HepG2 (cell line): ENCODE data around the gene ATAD3A. TPM values are rescaled to one million over a fixed set of nuclear protein-coding genes. Genes with fewer than 3 reads are reported as not detected.
A peak's percentile ranks its signal among the peaks of the same experiment; 100 is the strongest.

Experiments used
- DNMT1 ChIP-seq: sonication (generic); formaldehyde crosslinking; IDR thresholded peaks from 2 replicates; pipeline ENCODE4 v1.5.1; 2020; ENCODE audit warnings: mild to moderate bottlenecking, missing genetic modification reagents
- GATAD2A ChIP-seq: IDR thresholded peaks from 2 replicates; pipeline ENCODE4 v1.6.1; 2016
- HDAC1 ChIP-seq: sonication (generic); formaldehyde crosslinking; IDR thresholded peaks from 2 replicates; pipeline ENCODE4 v1.5.1; 2020; ENCODE audit warnings: mild to moderate bottlenecking, missing genetic modification reagents
- MAZ ChIP-seq, 2 experiments: sonication (generic) in 1 of 2; formaldehyde crosslinking in 1 of 2; IDR thresholded peaks; 2 replicates each; pipeline versions ENCODE4 v1.5.0 to v1.6.1; 2012 to 2020; ENCODE audit warnings: low read depth in 2 of 2, mild to moderate bottlenecking in 2 of 2, borderline replicate concordance in 1 of 2, improper control_type of control experiment in 1 of 2, low read length in 1 of 2, missing genetic modification reagents in 1 of 2, moderate library complexity in 1 of 2
- NFATC3 ChIP-seq: sonication (generic); formaldehyde crosslinking; IDR thresholded peaks from 2 replicates; pipeline ENCODE4 v1.5.1; 2020; ENCODE audit warnings: mild to moderate bottlenecking, missing genetic modification reagents
- RAD21 ChIP-seq: fragments of 450-650 bp; formaldehyde crosslinking; IDR thresholded peaks from 2 replicates; pipeline ENCODE4 v1.5.0; 2020; ENCODE audit warnings: mild to moderate bottlenecking
- SOX13 ChIP-seq, 3 experiments: fragments of 450-650 bp in 1 of 3; sonication (generic) in 1 of 3; formaldehyde crosslinking in 1 of 3; IDR thresholded peaks in 2 of 3; conservative IDR thresholded peaks in 1 of 3; 2 replicates each; pipeline versions ENCODE4 v1.5.0 to v1.6.1; 2016 to 2020; ENCODE audit warnings: antibody characterized with exemption in 1 of 3, mild to moderate bottlenecking in 1 of 3, missing compliant biosample characterization in 1 of 3, missing genetic modification reagents in 1 of 3, moderate library complexity in 1 of 3
- SOX5 ChIP-seq: IDR thresholded peaks from 2 replicates; pipeline ENCODE4 v1.6.1; 2016; ENCODE audit warnings: borderline replicate concordance
- SP4 ChIP-seq: sonication (generic); formaldehyde crosslinking; IDR thresholded peaks from 2 replicates; pipeline ENCODE4 v1.8.1; 2023; ENCODE audit warnings: mild to moderate bottlenecking, missing genetic modification reagents
- TSC22D2 ChIP-seq: sonication (generic); formaldehyde crosslinking; IDR thresholded peaks from 2 replicates; pipeline ENCODE4 v1.5.1; 2020; ENCODE audit warnings: missing genetic modification reagents, mild to moderate bottlenecking, borderline replicate concordance
- ZNF670 ChIP-seq: sonication (generic); formaldehyde crosslinking; IDR thresholded peaks from 2 replicates; pipeline ENCODE4 v1.8.0; 2022; ENCODE audit warnings: mild to moderate bottlenecking, missing genetic modification reagents, borderline replicate concordance
- ZNF761 ChIP-seq: sonication (generic); formaldehyde crosslinking; conservative IDR thresholded peaks from 2 replicates; pipeline ENCODE4 v1.4.0; 2020; ENCODE audit warnings: mild to moderate bottlenecking, missing genetic modification reagents
- polyA plus RNA-seq, 8 experiments: library from polyadenylated mRNA; depleted of rRNA in 3 of 8; stranded (reverse) in 7 of 8; unstranded in 1 of 8; fragments of >200 nt; fragmentation: Illumina TruSeq in 4 of 8; extraction: Trizol in 4 of 8; gene quantifications; 2 replicates each; pipeline versions ENCODE4 v1.2.1 to v1.2.3, GENCODE V29; 2011 to 2016; ENCODE audit warnings: low read depth in 4 of 8, missing spikeins in 1 of 8, mixed read lengths in 1 of 8; ENCODE audit not compliant: insufficient read depth in 1 of 8
- total RNA-seq, 5 experiments: library from RNA; depleted of rRNA; stranded (reverse); fragments of >200 nt; fragmentation: Illumina TruSeq; extraction: Trizol; gene quantifications; 2 replicates each; pipeline ENCODE4 v1.2.3, GENCODE V29; 2016; ENCODE audit warnings: low read depth in 1 of 5
- TF ChIP-seq, protein P1 (sequence below): IDR thresholded peaks from 2 replicates; pipeline ENCODE4 v1.6.1; 2012; ENCODE audit warnings: low read depth, low read length, improper control_type of control experiment
- TF ChIP-seq, protein P2 (sequence below): sonication (generic); formaldehyde crosslinking; IDR thresholded peaks from 2 replicates; pipeline ENCODE4 v1.4.0; 2020; ENCODE audit warnings: mild to moderate bottlenecking, low read depth, missing genetic modification reagents
- TF ChIP-seq, protein P3 (sequence below): sonication (generic); formaldehyde crosslinking; IDR thresholded peaks from 2 replicates; pipeline ENCODE4 v1.4.0; 2020; ENCODE audit warnings: missing genetic modification reagents, borderline replicate concordance
- TF ChIP-seq, protein P4 (sequence below): sonication (generic); formaldehyde crosslinking; conservative IDR thresholded peaks from 2 replicates; pipeline ENCODE4 v1.5.0; 2020; ENCODE audit warnings: missing genetic modification reagents
- TF ChIP-seq, protein P5 (sequence below): sonication (generic); formaldehyde crosslinking; IDR thresholded peaks from 2 replicates; pipeline ENCODE4 v1.4.0; 2020; ENCODE audit warnings: missing genetic modification reagents, borderline replicate concordance

The ATAD3A gene
- total and polyA plus RNA-seq, 2 of the 13 experiments (the other 11 are each of a cell fraction or from before 2014, with no cell fraction given) = 10.6 to 49.0 TPM

DNA sequence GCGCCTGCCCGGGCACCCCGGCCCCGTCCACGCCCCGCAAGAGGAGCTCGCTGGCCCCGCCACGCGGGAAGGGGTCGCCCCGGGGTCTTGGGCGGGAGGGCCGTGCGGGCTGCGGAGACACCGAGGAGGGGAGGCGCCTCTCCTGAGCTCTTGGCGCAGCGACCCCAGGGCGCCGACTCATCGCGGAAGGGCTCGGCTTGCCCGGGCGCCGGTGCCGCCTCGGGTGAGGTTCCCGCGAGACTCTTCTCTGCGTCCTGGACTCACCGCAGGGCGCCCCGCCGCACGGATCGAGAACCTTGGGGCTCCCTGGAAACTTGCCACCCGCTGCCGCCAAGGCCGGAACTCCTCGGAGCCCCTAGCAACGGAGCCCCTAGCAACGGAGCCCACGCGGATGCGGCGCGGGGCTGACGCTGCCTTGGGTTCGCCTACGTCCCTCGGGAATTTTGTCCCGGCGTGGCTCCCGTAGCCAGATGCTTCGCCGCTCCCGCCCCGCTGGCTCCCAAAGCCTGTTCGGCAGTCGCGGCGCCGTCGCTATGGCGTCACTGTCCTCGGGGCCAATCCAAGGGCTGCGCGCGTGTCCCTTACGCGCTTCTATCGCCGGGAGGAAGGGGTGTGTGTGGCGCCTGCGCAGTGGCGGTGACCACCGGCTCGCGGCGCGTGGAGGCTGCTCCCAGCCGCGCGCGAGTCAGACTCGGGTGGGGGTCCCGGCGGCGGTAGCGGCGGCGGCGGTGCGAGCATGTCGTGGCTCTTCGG is at the start of gene ATAD3A (continued):
- TF ChIP-seq, protein P1, sequence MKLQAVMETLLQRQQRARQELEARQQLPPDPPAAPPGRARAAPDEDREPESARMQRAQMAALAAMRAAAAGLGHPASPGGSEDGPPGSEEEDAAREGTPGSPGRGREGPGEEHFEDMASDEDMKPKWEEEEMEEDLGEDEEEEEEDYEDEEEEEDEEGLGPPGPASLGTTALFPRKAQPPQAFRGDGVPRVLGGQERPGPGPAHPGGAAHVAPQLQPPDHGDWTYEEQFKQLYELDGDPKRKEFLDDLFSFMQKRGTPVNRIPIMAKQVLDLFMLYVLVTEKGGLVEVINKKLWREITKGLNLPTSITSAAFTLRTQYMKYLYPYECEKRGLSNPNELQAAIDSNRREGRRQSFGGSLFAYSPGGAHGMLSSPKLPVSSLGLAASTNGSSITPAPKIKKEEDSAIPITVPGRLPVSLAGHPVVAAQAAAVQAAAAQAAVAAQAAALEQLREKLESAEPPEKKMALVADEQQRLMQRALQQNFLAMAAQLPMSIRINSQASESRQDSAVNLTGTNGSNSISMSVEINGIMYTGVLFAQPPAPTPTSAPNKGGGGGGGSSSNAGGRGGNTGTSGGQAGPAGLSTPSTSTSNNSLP = no peak
- no peak for TF ChIP-seq SOX13 (IDR thresholded peaks at IDR 0.05)
- peak in 1 of 2 experiments; percentile 40; a peak in 1 of 4 replicates for TF ChIP-seq SOX13 (CRISPR knock-in tag; conservative IDR thresholded peaks at IDR 0.05 in 1 of 2, IDR thresholded peaks at IDR 0.05 in 1 of 2)
- TF ChIP-seq ZNF670 (CRISPR knock-in tag) = peak; percentile 82; the same call in 1 of the 2 replicates
- TF ChIP-seq, protein P2, sequence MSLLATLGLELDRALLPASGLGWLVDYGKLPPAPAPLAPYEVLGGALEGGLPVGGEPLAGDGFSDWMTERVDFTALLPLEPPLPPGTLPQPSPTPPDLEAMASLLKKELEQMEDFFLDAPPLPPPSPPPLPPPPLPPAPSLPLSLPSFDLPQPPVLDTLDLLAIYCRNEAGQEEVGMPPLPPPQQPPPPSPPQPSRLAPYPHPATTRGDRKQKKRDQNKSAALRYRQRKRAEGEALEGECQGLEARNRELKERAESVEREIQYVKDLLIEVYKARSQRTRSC (CRISPR knock-in tag) = 0 out of 2 replicates have a peak, but pooled peaks have one; percentile 6
- TF ChIP-seq SP4 (CRISPR knock-in tag) = peak; percentile 66; the same call in 1 of the 2 replicates
- TF ChIP-seq MAZ (IDR thresholded peaks at IDR 0.05; ENCODE audit: borderline replicate concordance, low read depth, low read length) = no peak
- TF ChIP-seq MAZ (CRISPR knock-in tag; IDR thresholded peaks at IDR 0.05; ENCODE audit: low read depth) = no peak; the same call in none of the 2 replicates
- peak; percentile 59 for TF ChIP-seq GATAD2A (CRISPR knock-in tag)
- TF ChIP-seq, protein P3, sequence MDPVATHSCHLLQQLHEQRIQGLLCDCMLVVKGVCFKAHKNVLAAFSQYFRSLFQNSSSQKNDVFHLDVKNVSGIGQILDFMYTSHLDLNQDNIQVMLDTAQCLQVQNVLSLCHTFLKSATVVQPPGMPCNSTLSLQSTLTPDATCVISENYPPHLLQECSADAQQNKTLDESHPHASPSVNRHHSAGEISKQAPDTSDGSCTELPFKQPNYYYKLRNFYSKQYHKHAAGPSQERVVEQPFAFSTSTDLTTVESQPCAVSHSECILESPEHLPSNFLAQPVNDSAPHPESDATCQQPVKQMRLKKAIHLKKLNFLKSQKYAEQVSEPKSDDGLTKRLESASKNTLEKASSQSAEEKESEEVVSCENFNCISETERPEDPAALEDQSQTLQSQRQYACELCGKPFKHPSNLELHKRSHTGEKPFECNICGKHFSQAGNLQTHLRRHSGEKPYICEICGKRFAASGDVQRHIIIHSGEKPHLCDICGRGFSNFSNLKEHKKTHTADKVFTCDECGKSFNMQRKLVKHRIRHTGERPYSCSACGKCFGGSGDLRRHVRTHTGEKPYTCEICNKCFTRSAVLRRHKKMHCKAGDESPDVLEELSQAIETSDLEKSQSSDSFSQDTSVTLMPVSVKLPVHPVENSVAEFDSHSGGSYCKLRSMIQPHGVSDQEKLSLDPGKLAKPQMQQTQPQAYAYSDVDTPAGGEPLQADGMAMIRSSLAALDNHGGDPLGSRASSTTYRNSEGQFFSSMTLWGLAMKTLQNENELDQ (CRISPR knock-in tag) = no peak
- peak; percentile 79; the same call in 1 of the 2 replicates for TF ChIP-seq NFATC3 (CRISPR knock-in tag)
- 0 out of 2 replicates have a peak, but pooled peaks have one; percentile 50 for TF ChIP-seq ZNF761 (CRISPR knock-in tag)
- TF ChIP-seq DNMT1 (CRISPR knock-in tag) = no peak
- TF ChIP-seq, protein P4, sequence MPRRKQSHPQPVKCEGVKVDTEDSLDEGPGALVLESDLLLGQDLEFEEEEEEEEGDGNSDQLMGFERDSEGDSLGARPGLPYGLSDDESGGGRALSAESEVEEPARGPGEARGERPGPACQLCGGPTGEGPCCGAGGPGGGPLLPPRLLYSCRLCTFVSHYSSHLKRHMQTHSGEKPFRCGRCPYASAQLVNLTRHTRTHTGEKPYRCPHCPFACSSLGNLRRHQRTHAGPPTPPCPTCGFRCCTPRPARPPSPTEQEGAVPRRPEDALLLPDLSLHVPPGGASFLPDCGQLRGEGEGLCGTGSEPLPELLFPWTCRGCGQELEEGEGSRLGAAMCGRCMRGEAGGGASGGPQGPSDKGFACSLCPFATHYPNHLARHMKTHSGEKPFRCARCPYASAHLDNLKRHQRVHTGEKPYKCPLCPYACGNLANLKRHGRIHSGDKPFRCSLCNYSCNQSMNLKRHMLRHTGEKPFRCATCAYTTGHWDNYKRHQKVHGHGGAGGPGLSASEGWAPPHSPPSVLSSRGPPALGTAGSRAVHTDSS = no peak
- TF ChIP-seq TSC22D2 (CRISPR knock-in tag) = no peak
- TF ChIP-seq, protein P5, sequence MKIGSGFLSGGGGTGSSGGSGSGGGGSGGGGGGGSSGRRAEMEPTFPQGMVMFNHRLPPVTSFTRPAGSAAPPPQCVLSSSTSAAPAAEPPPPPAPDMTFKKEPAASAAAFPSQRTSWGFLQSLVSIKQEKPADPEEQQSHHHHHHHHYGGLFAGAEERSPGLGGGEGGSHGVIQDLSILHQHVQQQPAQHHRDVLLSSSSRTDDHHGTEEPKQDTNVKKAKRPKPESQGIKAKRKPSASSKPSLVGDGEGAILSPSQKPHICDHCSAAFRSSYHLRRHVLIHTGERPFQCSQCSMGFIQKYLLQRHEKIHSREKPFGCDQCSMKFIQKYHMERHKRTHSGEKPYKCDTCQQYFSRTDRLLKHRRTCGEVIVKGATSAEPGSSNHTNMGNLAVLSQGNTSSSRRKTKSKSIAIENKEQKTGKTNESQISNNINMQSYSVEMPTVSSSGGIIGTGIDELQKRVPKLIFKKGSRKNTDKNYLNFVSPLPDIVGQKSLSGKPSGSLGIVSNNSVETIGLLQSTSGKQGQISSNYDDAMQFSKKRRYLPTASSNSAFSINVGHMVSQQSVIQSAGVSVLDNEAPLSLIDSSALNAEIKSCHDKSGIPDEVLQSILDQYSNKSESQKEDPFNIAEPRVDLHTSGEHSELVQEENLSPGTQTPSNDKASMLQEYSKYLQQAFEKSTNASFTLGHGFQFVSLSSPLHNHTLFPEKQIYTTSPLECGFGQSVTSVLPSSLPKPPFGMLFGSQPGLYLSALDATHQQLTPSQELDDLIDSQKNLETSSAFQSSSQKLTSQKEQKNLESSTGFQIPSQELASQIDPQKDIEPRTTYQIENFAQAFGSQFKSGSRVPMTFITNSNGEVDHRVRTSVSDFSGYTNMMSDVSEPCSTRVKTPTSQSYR (CRISPR knock-in tag) = peak; percentile 20; the same call in 1 of the 2 replicates
- TF ChIP-seq HDAC1 (CRISPR knock-in tag) = peak; percentile 98
- TF ChIP-seq RAD21 = 0 out of 2 replicates have a peak, but pooled peaks have one; percentile 8
- peak; percentile 36; the same call in 1 of the 2 replicates for TF ChIP-seq SOX5 (CRISPR knock-in tag)
